Stomach (tissue), 4 donors: ENCODE data around the gene JDP2.

Source experiments
- CTCF ChIP-seq, 7 experiments: fragments of 450-650 bp in 4 of 7; fragments of 200-600 bp in 3 of 7; sonication (generic) in 3 of 7; IDR thresholded peaks; one replicate each; pipeline ENCODE4 v1.5.1; 2016 to 2019; ENCODE audit warnings: antibody characterized with exemption in 7 of 7, control low read depth in 2 of 7, mild to moderate bottlenecking in 1 of 7
- EP300 ChIP-seq: sonication (generic); formaldehyde crosslinking; IDR thresholded peaks from one replicate; pipeline ENCODE4 v1.6.1; 2017; ENCODE audit warnings: antibody characterized with exemption
- POLR2A ChIP-seq, 4 donors: fragments of 450-650 bp; IDR thresholded peaks; one replicate each; pipeline ENCODE4 v1.6.1; 2016; ENCODE audit warnings: antibody characterized with exemption in 4 of 4, control low read depth in 2 of 4, mild to moderate bottlenecking in 1 of 4, moderate library complexity in 1 of 4
- POLR2AphosphoS5 ChIP-seq, 3 donors: sonication (generic); formaldehyde crosslinking; IDR thresholded peaks; one replicate each; pipeline ENCODE4 v1.6.1; 2016; ENCODE audit warnings: antibody characterized with exemption in 3 of 3

GRCh38 chr14:75479770-75480600, 52.2 kb downstream of the JDP2 start:
- TF ChIP-seq CTCF (IDR thresholded peaks at IDR 0.05): no peak
- TF ChIP-seq POLR2AphosphoS5 (IDR thresholded peaks at IDR 0.05): no peak
- TF ChIP-seq EP300: no peak
- no peak for TF ChIP-seq POLR2A (IDR thresholded peaks at IDR 0.05)
